Neural cell (in vitro differentiated cells): ENCODE measurements around the gene TRERF1.

Source experiments
- EP300 ChIP-seq: fragments of 450-650 bp; conservative IDR thresholded peaks from 2 replicates; pipeline ENCODE4 v1.6.1; 2014; ENCODE audit warnings: antibody characterized with exemption, mild to moderate bottlenecking, moderate library complexity; ENCODE audit not compliant: poor library complexity, severe bottlenecking
- EZH2 ChIP-seq: fragments of 200-600, 300-800 bp; shearing (Covaris generic), sonication (generic); IDR thresholded peaks from 2 replicates; pipeline ENCODE4 v1.6.1; 2014; ENCODE audit warnings: antibody characterized with exemption, low read length, borderline replicate concordance, mild to moderate bottlenecking; ENCODE audit not compliant: insufficient read depth, poor library complexity, severe bottlenecking
- MXI1 ChIP-seq: fragments of 450-650 bp; conservative IDR thresholded peaks from 2 replicates; pipeline ENCODE4 v1.6.1; 2014; ENCODE audit warnings: antibody characterized with exemption, mild to moderate bottlenecking; ENCODE audit not compliant: poor library complexity, severe bottlenecking
- POLR2AphosphoS5 ChIP-seq: IDR thresholded peaks from 2 replicates; pipeline ENCODE4 v1.6.1; 2012
- RAD21 ChIP-seq: fragments of 450-650 bp; conservative IDR thresholded peaks from 2 replicates; pipeline ENCODE4 v1.6.1; 2014; ENCODE audit warnings: antibody characterized with exemption, mild to moderate bottlenecking, moderate library complexity
- REST ChIP-seq: IDR thresholded peaks from 2 replicates; pipeline ENCODE4 v1.6.1; 2012; ENCODE audit warnings: borderline replicate concordance
- SMC3 ChIP-seq: fragments of 450-650 bp; conservative IDR thresholded peaks from 2 replicates; pipeline ENCODE4 v1.6.1; 2014; ENCODE audit warnings: antibody characterized with exemption, mild to moderate bottlenecking, moderate library complexity; ENCODE audit not compliant: poor library complexity
- TAF1 ChIP-seq: IDR thresholded peaks from 2 replicates; pipeline ENCODE4 v1.6.1; 2012; ENCODE audit warnings: low read depth
- TF ChIP-seq, protein P1 (sequence below): fragments of 450-650 bp; IDR thresholded peaks from 2 replicates; pipeline ENCODE4 v1.5.1; 2014; ENCODE audit warnings: antibody characterized with exemption, mild to moderate bottlenecking, moderate library complexity; ENCODE audit not compliant: poor library complexity, severe bottlenecking

DNA sequence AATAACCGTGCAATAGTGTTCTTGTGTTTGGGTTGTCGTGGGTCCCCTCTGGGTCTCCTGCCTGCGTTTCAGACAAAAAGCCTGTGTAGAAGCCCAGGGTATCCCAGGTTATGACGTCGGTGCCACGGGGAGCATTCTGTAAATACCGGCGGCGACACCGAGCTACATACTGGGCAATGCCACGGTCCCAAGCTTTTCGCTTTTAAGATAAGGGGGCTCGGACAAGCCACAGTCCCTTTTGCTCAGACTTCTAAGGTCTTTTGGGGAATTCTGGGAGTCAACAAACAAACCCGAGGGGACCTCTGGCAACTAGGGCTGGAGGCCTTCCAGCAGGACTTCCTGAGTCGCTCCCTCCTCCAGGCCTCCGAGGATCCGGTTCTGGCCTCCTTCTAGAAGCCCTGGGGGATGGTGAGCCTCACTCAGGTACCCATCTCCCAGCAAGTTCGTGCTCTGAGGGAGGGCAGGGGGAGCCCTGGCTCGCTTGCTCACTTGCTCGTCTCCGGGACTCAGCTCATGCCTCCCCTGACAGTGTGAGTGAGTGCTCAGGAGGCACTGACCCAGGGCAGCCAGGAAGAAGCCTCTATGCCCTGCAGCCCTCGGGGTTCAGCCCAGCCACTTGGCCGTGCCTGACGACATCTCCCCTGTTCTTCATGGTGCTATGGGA, 171.6 kb downstream of the TRERF1 start:
- TF ChIP-seq, protein P1, sequence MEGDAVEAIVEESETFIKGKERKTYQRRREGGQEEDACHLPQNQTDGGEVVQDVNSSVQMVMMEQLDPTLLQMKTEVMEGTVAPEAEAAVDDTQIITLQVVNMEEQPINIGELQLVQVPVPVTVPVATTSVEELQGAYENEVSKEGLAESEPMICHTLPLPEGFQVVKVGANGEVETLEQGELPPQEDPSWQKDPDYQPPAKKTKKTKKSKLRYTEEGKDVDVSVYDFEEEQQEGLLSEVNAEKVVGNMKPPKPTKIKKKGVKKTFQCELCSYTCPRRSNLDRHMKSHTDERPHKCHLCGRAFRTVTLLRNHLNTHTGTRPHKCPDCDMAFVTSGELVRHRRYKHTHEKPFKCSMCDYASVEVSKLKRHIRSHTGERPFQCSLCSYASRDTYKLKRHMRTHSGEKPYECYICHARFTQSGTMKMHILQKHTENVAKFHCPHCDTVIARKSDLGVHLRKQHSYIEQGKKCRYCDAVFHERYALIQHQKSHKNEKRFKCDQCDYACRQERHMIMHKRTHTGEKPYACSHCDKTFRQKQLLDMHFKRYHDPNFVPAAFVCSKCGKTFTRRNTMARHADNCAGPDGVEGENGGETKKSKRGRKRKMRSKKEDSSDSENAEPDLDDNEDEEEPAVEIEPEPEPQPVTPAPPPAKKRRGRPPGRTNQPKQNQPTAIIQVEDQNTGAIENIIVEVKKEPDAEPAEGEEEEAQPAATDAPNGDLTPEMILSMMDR, result no peak
- TF ChIP-seq REST (no peak), EP300 (no peak), POLR2AphosphoS5 (no peak), EZH2 (no peak), RAD21 (no peak), MXI1 (no peak), TAF1 (no peak), SMC3 (no peak)
